Endothelial cell of umbilical vein (primary cell): ENCODE data around the gene STK32A.

Experiments used
- CTCF ChIP-seq, 2 donors: IDR thresholded peaks; 1 replicate in 1 of 2; 2 replicates in 1 of 2; pipeline ENCODE4 v1.5.1; 2011; ENCODE audit warnings: low read length in 2 of 2, mild to moderate bottlenecking in 2 of 2, moderate library complexity in 2 of 2, control low read depth in 1 of 2, inconsistent platforms in 1 of 2, low read depth in 1 of 2; ENCODE audit not compliant: insufficient read depth in 1 of 2; ENCODE audit errors: extremely low read depth in 1 of 2
- EZH2 ChIP-seq: IDR thresholded peaks from 2 replicates; pipeline ENCODE4 v1.6.1; 2012; ENCODE audit warnings: borderline replicate concordance, low read depth, mild to moderate bottlenecking, moderate library complexity, low read length, inconsistent platforms; ENCODE audit not compliant: severe bottlenecking
- FOS ChIP-seq: IDR thresholded peaks from 2 replicates; pipeline ENCODE4 v1.6.1; 2011; ENCODE audit warnings: mild to moderate bottlenecking, low read length, moderate library complexity, borderline replicate concordance; ENCODE audit not compliant: insufficient read depth
- JUN ChIP-seq: IDR thresholded peaks from 2 replicates; pipeline ENCODE4 v1.6.1; 2011; ENCODE audit warnings: borderline replicate concordance, low read depth; ENCODE audit not compliant: insufficient read length, insufficient read depth
- POLR2AphosphoS5 ChIP-seq: IDR thresholded peaks from 2 replicates; pipeline ENCODE4 v1.6.1; 2012; ENCODE audit warnings: low read depth, mild to moderate bottlenecking, control low read depth, low read length, moderate library complexity; ENCODE audit not compliant: insufficient read depth

GRCh38 chr5:147204576-147204975 is 30.2 kb upstream of the STK32A start:
- TF ChIP-seq CTCF (IDR thresholded peaks at IDR 0.05; ENCODE audit: extremely low read depth in 1 of 2, insufficient read depth in 1 of 2, low read depth in 1 of 2, low read length in 2 of 2) (no peak), JUN (no peak), FOS (no peak), EZH2 (no peak), POLR2AphosphoS5 (no peak)
